DND-41 (cell line): ENCODE measurements around the gene MYRIP.

Experiments used
- ATAC-seq: fragments of 200-7000 bp; cut with Tn5 transposase; 3 replicates; pipeline ENCODE4 v1.9.1; 2021; ENCODE audit warnings: low read depth; ENCODE audit not compliant: insufficient read depth
- DNase-seq: peaks from one replicate; pipeline ENCODE4 v3.0.0-alpha.2; 2020
- H2AFZ ChIP-seq: 2 replicates; pipeline ENCODE4 v1.6.0; 2012; ENCODE audit warnings: low read depth, low read length
- H3K27ac ChIP-seq: 2 replicates; pipeline ENCODE4 v1.5.1; 2012; ENCODE audit warnings: low read length, inconsistent platforms
- H3K27me3 ChIP-seq: fragments of 200-600 bp; sonication (generic); 2 replicates; pipeline ENCODE4 v1.6.0; 2012; ENCODE audit warnings: low read length, mild to moderate bottlenecking, inconsistent platforms; ENCODE audit not compliant: insufficient read depth, poor library complexity
- H3K36me3 ChIP-seq: 2 replicates; pipeline ENCODE4 v1.5.1; 2012; ENCODE audit warnings: low read length, inconsistent platforms; ENCODE audit not compliant: insufficient read depth
- H3K4me1 ChIP-seq: 2 replicates; pipeline ENCODE4 v1.5.1; 2012; ENCODE audit warnings: mild to moderate bottlenecking, low read length; ENCODE audit not compliant: insufficient read depth
- H3K4me2 ChIP-seq: 2 replicates; pipeline ENCODE4 v1.6.0; 2012; ENCODE audit warnings: mild to moderate bottlenecking, moderate library complexity, low read length, inconsistent platforms; ENCODE audit not compliant: insufficient read depth
- H3K4me3 ChIP-seq, 2 experiments: fragments of 200-600 bp in 1 of 2; shearing (Covaris generic) in 1 of 2; 2 replicates each; pipeline ENCODE4 v1.5.1; 2012 to 2016; ENCODE audit warnings: inconsistent platforms in 2 of 2, low read length in 2 of 2, mild to moderate bottlenecking in 2 of 2, low read depth in 1 of 2, moderate library complexity in 1 of 2
- H3K79me2 ChIP-seq: 2 replicates; pipeline ENCODE4 v1.6.0; 2012; ENCODE audit warnings: low read length, inconsistent platforms; ENCODE audit not compliant: insufficient read depth
- H3K9ac ChIP-seq: 2 replicates; pipeline ENCODE4 v1.6.0; 2012; ENCODE audit warnings: low read depth, mild to moderate bottlenecking, inconsistent platforms, low read length, moderate library complexity
- H3K9me3 ChIP-seq: 2 replicates; pipeline ENCODE4 v1.5.1; 2012; ENCODE audit warnings: low read length, moderate library complexity, mild to moderate bottlenecking, inconsistent platforms; ENCODE audit not compliant: insufficient read depth, severe bottlenecking
- H4K20me1 ChIP-seq: 2 replicates; pipeline ENCODE4 v1.6.0; 2012; ENCODE audit warnings: low read length; ENCODE audit not compliant: insufficient read depth
- CTCF ChIP-seq: IDR thresholded peaks from 2 replicates; pipeline ENCODE4 v1.5.1; 2012; ENCODE audit warnings: borderline replicate concordance, low read length, moderate library complexity, mild to moderate bottlenecking; ENCODE audit not compliant: poor library complexity, severe bottlenecking; ENCODE audit errors: extremely low read depth
- EZH2 ChIP-seq: IDR thresholded peaks from 3 replicates; pipeline ENCODE4 v1.6.1; 2012; ENCODE audit warnings: borderline replicate concordance, low read depth, mild to moderate bottlenecking, moderate library complexity, low read length, inconsistent platforms; ENCODE audit not compliant: severe bottlenecking

Gene MYRIP

GRCh38 chr3:40086890-40087883, 277.8 kb downstream of the MYRIP start:
- Histone ChIP-seq H3K4me3 (no peak overlapping the region), H3K4me2 (no peak overlapping the region), H3K27me3 (peaks cover 8% of the 10 kb centered on the region), H3K9me3 (no peaks in the 10 kb centered on the region), H4K20me1 (no peaks in the 10 kb centered on the region), H3K4me1 (no peaks in the 10 kb centered on the region), H3K79me2 (no peaks in the 10 kb centered on the region), H2AFZ (no peak overlapping the region), H3K9ac (no peak overlapping the region), H3K27ac (no peak overlapping the region), H3K36me3 (no peaks in the 10 kb centered on the region)
- no peak for ATAC-seq
- no peak for TF ChIP-seq CTCF
- TF ChIP-seq EZH2: no peak
- no peak for DNase-seq

- H3K27ac ChIP-seq: no peak overlapping the region
- no peak overlapping the region for H3K4me2 ChIP-seq
- no peak overlapping the region for H3K4me3 ChIP-seq
- no peak overlapping the region for H3K9ac ChIP-seq
- H3K27me3 ChIP-seq: peaks cover 15% of the 10 kb centered on the region
- H3K36me3 ChIP-seq: no peaks in the 10 kb centered on the region
- TF ChIP-seq EZH2: no peak
- no peak for TF ChIP-seq CTCF
- ATAC-seq (no peak), DNase-seq (no peak)
- H3K9me3 ChIP-seq: no peaks in the 10 kb centered on the region
- no peaks in the 10 kb centered on the region for H3K4me1 ChIP-seq
- no peaks in the 10 kb centered on the region for H3K79me2 ChIP-seq
- no peaks in the 10 kb centered on the region for H4K20me1 ChIP-seq
- H2AFZ ChIP-seq: no peak overlapping the region
Observed at GRCh38 chr3:40088527-40089170, 279.2 kb downstream of the MYRIP start.

- no peak for DNase-seq
Observed at GRCh38 chr3:40096661-40097111, 287.3 kb downstream of the MYRIP start.

More at GRCh38 chr3:40096661-40097111, 287.3 kb downstream of the MYRIP start:
- ATAC-seq: no peak
- no peak overlapping the region for H3K27ac ChIP-seq
- H3K4me1 ChIP-seq: no peaks in the 10 kb centered on the region
- no peaks in the 10 kb centered on the region for H4K20me1 ChIP-seq
- peaks cover 20% of the 10 kb centered on the region for H3K27me3 ChIP-seq
- no peak overlapping the region for H3K4me2 ChIP-seq
- H3K36me3 ChIP-seq: no peaks in the 10 kb centered on the region
- H3K79me2 ChIP-seq: no peaks in the 10 kb centered on the region
- no peaks in the 10 kb centered on the region for H3K9me3 ChIP-seq
- no peak for TF ChIP-seq CTCF
- no peak for TF ChIP-seq EZH2
- no peak overlapping the region for H2AFZ ChIP-seq
- no peak overlapping the region for H3K4me3 ChIP-seq
- H3K9ac ChIP-seq: no peak overlapping the region
